GM19452 (cell line): Measurements from ENCODE around the gene FGF9.

Experiments
- ATAC-seq: cut with Tn5 transposase; IDR thresholded peaks from one replicate; pipeline ENCODE4 v1.9.1; 2021; ENCODE audit not compliant: unreplicated experiment

The FGF9 gene

DNA sequence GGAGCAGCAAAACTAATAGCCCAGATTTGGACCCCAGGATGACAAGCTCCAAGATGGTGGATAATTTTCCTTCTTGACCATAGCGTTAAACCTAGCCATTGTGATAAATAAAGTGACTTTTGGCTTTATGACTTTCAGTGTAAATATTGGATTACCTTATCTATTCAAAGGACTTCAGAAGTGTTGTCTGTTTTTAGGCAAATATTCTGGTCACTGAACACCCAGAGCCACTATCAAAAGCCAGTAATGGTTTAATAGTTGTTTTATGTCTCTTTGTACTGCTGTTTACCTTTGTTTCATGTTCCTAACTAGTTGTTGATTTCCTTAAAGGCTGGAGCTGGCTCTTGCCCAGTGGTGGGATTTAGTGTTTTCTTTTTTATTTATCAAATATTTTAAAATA lies 81.6 kb downstream of the FGF9 start:
- no peak for ATAC-seq

DNA sequence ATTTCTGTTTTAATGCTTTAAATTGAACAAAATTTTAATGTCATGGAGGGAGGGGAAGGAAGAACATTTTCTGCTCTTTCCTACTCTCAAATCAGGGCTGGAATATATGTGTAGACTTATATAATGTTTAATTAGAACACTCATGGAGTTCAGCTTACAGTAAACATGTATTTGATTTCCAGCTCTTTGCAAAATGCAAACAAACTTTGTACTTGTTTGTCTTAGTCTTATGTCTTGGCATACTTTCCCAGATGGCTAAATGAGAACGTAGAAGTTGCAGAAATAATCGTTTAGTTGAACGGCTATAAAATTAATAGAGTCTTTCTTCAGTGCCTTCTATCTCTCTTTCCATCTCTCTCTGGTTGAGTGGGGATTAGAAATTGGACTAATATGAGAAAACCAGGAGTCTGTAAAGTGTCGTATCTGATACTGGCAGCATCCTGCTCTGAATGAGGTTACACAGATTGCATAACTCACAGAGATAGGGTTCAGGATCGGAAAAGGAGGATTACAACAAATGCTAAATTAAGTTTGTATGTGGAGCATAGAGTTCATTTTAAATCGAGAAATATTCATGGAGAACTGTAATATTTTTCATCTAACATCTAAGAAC lies 82.3 kb downstream of the FGF9 start:
- ATAC-seq: no peak
